Measurements from ENCODE around the gene ZCCHC24. TPM values are rescaled to one million over a fixed set of nuclear protein-coding genes. Genes with fewer than 3 reads are reported as not detected.

Gene ZCCHC24
- total and polyA plus RNA-seq, 2 donors: 43.5 to 98.2 TPM

GRCh38 chr10:79376078-79376628 lies 69.3 kb downstream of the ZCCHC24 start:
- peaks cover 2% of the 10 kb centered on the region for H3K4me1 ChIP-seq (ENCODE audit: insufficient read depth)
- no peak overlapping the region for H3K27ac ChIP-seq (ENCODE audit: low read depth)
- DNase-seq (ENCODE audit: extremely low spot score): no peak
- H3K4me3 ChIP-seq (ENCODE audit: low read depth, low read length): no peak overlapping the region
- H3K36me3 ChIP-seq (ENCODE audit: insufficient read depth): no peaks in the 10 kb centered on the region
- 82% methylated on average over 11 of the region's 11 CpGs for WGBS

GRCh38 chr10:79375321-79376077 lies 69.9 kb downstream of the ZCCHC24 start:
- Histone ChIP-seq H3K4me3 (ENCODE audit: low read depth, low read length) (no peak overlapping the region), H3K4me1 (ENCODE audit: insufficient read depth) (no peaks in the 10 kb centered on the region), H3K27ac (ENCODE audit: low read depth) (no peak overlapping the region), H3K36me3 (ENCODE audit: insufficient read depth) (no peaks in the 10 kb centered on the region)
- 72% methylated on average over 6 of the region's 6 CpGs for WGBS
- DNase-seq (ENCODE audit: extremely low spot score): no peak

GRCh38 chr10:79374312-79375191 lies 70.9 kb downstream of the ZCCHC24 start:
- peak; percentile 45 for DNase-seq (ENCODE audit: extremely low spot score)
- 8% methylated on average over 7 of the region's 7 CpGs for WGBS
- H3K4me3 ChIP-seq (ENCODE audit: low read depth, low read length): no peak overlapping the region
- no peak overlapping the region for H3K27ac ChIP-seq (ENCODE audit: low read depth)
- H3K36me3 ChIP-seq (ENCODE audit: insufficient read depth): no peaks in the 10 kb centered on the region
- no peaks in the 10 kb centered on the region for H3K4me1 ChIP-seq (ENCODE audit: insufficient read depth)

- Histone ChIP-seq H3K4me1 (ENCODE audit: insufficient read depth) (no peaks in the 10 kb centered on the region), H3K36me3 (ENCODE audit: insufficient read depth) (no peaks in the 10 kb centered on the region), H3K4me3 (ENCODE audit: low read depth, low read length) (no peak overlapping the region), H3K27ac (ENCODE audit: low read depth) (no peak overlapping the region)
- DNase-seq (ENCODE audit: extremely low spot score): no peak
- 66% methylated on average over 4 of the region's 4 CpGs for WGBS
Measured at GRCh38 chr10:79372871-79373270, 72.6 kb downstream of the ZCCHC24 start.

- no peak overlapping the region for H3K4me3 ChIP-seq (ENCODE audit: low read depth, low read length)
- H3K36me3 ChIP-seq (ENCODE audit: insufficient read depth): no peaks in the 10 kb centered on the region
- no peak for DNase-seq (ENCODE audit: extremely low spot score)
- no peaks in the 10 kb centered on the region for H3K4me1 ChIP-seq (ENCODE audit: insufficient read depth)
- 79% methylated on average over 6 of the region's 6 CpGs for WGBS
- no peak overlapping the region for H3K27ac ChIP-seq (ENCODE audit: low read depth)
Measured at GRCh38 chr10:79367426-79368189, 77.8 kb downstream of the ZCCHC24 start.

- Histone ChIP-seq H3K4me3 (ENCODE audit: low read depth, low read length) (no peak overlapping the region), H3K36me3 (ENCODE audit: insufficient read depth) (no peaks in the 10 kb centered on the region), H3K27ac (ENCODE audit: low read depth) (no peak overlapping the region), H3K4me1 (ENCODE audit: insufficient read depth) (no peaks in the 10 kb centered on the region)
- WGBS: 82% methylated on average over 4 of the region's 4 CpGs
- no peak for DNase-seq (ENCODE audit: extremely low spot score)
Measured at GRCh38 chr10:79361726-79362397, 83.6 kb downstream of the ZCCHC24 start.

- H3K4me1 ChIP-seq (ENCODE audit: insufficient read depth): no peaks in the 10 kb centered on the region
- H3K27ac ChIP-seq (ENCODE audit: low read depth): no peak overlapping the region
- 84% methylated on average over 5 of the region's 5 CpGs for WGBS
- no peaks in the 10 kb centered on the region for H3K36me3 ChIP-seq (ENCODE audit: insufficient read depth)
- DNase-seq (ENCODE audit: extremely low spot score): no peak
- no peak overlapping the region for H3K4me3 ChIP-seq (ENCODE audit: low read depth, low read length)
Measured at GRCh38 chr10:79360499-79361342, 84.7 kb downstream of the ZCCHC24 start.

GRCh38 chr10:79359816-79360498 lies 85.5 kb downstream of the ZCCHC24 start:
- H3K4me3 ChIP-seq (ENCODE audit: low read depth, low read length): no peak overlapping the region
- no peak overlapping the region for H3K27ac ChIP-seq (ENCODE audit: low read depth)
- no peaks in the 10 kb centered on the region for H3K4me1 ChIP-seq (ENCODE audit: insufficient read depth)
- 97% methylated on average over 6 of the region's 6 CpGs for WGBS
- no peak for DNase-seq (ENCODE audit: extremely low spot score)
- no peaks in the 10 kb centered on the region for H3K36me3 ChIP-seq (ENCODE audit: insufficient read depth)

- no peaks in the 10 kb centered on the region for H3K4me1 ChIP-seq (ENCODE audit: insufficient read depth)
- H3K36me3 ChIP-seq (ENCODE audit: insufficient read depth): peaks cover 1% of the 10 kb centered on the region
- WGBS: 68% methylated on average over 5 of the region's 5 CpGs
- no peak for DNase-seq (ENCODE audit: extremely low spot score)
- H3K27ac ChIP-seq (ENCODE audit: low read depth): no peak overlapping the region
- H3K4me3 ChIP-seq (ENCODE audit: low read depth, low read length): no peak overlapping the region
Measured at GRCh38 chr10:79358811-79359210, 86.6 kb downstream of the ZCCHC24 start.

GRCh38 chr10:79357180-79357579 lies 88.2 kb downstream of the ZCCHC24 start:
- WGBS: 97% methylated on average over 9 of the region's 9 CpGs
- H3K4me3 ChIP-seq (ENCODE audit: low read depth, low read length): no peak overlapping the region
- no peak overlapping the region for H3K27ac ChIP-seq (ENCODE audit: low read depth)
- no peaks in the 10 kb centered on the region for H3K4me1 ChIP-seq (ENCODE audit: insufficient read depth)
- no peak for DNase-seq (ENCODE audit: extremely low spot score)
- H3K36me3 ChIP-seq (ENCODE audit: insufficient read depth): peaks cover 1% of the 10 kb centered on the region

GRCh38 chr10:79356104-79356503 lies 89.3 kb downstream of the ZCCHC24 start:
- Histone ChIP-seq H3K27ac (ENCODE audit: low read depth) (no peak overlapping the region), H3K4me1 (ENCODE audit: insufficient read depth) (no peaks in the 10 kb centered on the region), H3K36me3 (ENCODE audit: insufficient read depth) (peaks cover 1% of the 10 kb centered on the region), H3K4me3 (ENCODE audit: low read depth, low read length) (no peak overlapping the region)
- 87% methylated on average over 5 of the region's 5 CpGs for WGBS
- DNase-seq (ENCODE audit: extremely low spot score): no peak

All from urinary bladder (tissue), 4 donors.